ENCODE data around the gene GORASP2. TPM values are rescaled to one million over a fixed set of nuclear protein-coding genes. Genes with fewer than 3 reads are reported as not detected.

Gene GORASP2
- total RNA-seq, 2 experiments from 2014 or later: 79.2 to 81.9 TPM

DNA sequence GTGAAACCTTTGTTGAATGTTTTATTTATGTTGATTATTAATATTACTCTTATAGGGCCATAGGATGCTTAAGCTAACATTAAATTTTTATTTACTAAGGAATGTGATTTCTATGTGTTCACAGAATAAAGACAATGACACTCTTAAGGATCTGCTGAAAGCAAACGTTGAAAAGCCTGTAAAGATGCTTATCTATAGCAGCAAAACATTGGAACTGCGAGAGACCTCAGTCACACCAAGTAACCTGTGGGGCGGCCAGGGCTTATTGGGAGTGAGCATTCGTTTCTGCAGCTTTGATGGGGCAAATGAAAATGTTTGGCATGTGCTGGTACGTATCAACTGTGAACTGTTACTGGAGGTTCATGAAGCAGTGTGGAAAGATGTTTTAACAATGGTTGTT, 20.4 kb downstream of the GORASP2 start:
- ChIA-PET POLR2A (no interaction called here), CTCF (no interaction called here)

DNA sequence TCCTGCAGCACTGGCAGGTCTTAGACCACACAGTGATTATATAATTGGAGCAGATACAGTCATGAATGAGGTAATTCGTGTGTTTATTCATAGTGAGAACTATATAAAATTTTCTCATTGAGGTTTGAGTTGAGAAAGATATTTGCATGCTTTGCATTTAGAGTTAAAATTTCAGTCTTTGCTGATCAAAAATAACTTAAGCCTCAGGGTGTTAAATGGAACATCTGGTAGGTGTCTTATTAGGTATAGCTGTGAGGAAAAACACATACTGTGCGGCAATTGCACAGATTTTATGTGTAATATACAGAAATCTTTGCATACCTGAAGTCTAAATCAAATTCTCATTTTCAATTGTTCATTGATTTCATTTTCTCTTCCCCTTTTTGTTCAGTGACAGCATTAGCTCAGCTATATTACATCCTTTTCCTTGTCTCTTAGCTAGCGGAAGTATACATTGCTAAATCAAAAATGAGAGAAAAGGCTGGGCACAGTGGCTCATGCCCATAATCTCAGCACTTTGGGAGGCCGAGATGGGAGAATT, 21.2 kb downstream of the GORASP2 start:
- CTCF ChIA-PET: interaction anchor here (0.6 to 1.0 kb wide), 2 partner anchors 21 to 990 kb away, joined by 3 to 4 read pairs; partner anchors contain the start of gene GORASP2

GRCh38 chr2:170953941-170954340, 24.9 kb downstream of the GORASP2 start:
- ChIA-PET CTCF (interaction anchor here (1.4 kb wide), 1 partner anchor 19 kb away, joined by 3 read pairs; no protein-coding TSS in a partner anchor), POLR2A (no interaction called here)

More for the DNA sequence above, 21.2 kb downstream of the GORASP2 start:
- POLR2A ChIA-PET: no interaction called here

DNA sequence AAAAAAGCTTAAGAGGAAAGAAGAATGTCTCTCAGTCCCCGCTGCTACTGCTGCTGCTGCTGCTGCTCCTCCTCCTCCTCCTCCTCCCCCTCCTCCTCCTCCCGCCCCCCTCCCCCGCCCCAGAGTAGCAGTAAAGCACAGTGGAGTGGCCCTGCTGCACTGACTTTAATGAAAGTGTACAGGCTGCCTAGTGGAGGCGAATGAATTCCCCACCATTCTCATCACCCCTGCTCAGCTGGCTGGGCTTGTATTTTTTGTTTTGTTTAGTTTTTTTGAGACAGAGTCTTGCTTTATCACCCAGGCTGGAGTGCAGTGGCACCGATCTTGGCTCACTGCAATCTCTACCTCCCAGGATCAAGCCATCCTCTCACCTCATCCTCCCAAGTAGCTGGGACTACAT, 34.3 kb downstream of the GORASP2 start:
- ChIA-PET POLR2A (interaction anchor here (0.6 kb wide), 1 partner anchor 10 kb away, joined by 7 read pairs; no protein-coding TSS in a partner anchor), CTCF (interaction anchor here (2.3 kb wide), 1 partner anchor 9 kb away, joined by 5 read pairs; no protein-coding TSS in a partner anchor)

GRCh38 chr2:170965446-170966225, 36.6 kb downstream of the GORASP2 start:
- CTCF ChIA-PET: interaction anchor here (2.3 kb wide), 1 partner anchor 7 kb away, joined by 5 read pairs; no protein-coding TSS in a partner anchor
- POLR2A ChIA-PET: no interaction called here

- ChIA-PET CTCF (no interaction called here), POLR2A (no interaction called here)
Measured at GRCh38 chr2:170966648-170967396, 37.8 kb downstream of the GORASP2 start.

DNA sequence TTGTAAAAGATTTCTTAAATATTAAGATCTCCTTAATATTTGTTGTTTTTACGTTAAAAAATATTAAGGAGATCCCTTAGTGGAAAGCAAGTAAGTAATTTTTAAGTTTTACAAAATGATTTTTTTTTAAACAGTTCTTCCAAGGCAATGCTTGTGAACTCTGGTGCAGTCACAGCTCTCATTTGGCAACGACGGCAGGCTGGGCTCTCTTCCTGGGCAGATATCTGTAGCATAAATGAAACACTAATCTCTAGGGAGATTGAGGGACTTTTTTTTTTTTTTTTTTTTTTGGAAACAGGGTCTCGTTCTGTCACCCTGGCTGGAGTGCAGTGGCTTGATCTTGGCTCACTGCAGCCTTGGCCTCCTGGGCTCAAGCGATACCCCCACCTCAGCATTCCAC, 38.5 kb downstream of the GORASP2 start:
- ChIA-PET POLR2A (no interaction called here), CTCF (no interaction called here)

- POLR2A ChIA-PET: no interaction called here
Measured at GRCh38 chr2:170968205-170969003, 39.4 kb downstream of the GORASP2 start.

GRCh38 chr2:170969030-170969429, 40.0 kb downstream of the GORASP2 start:
- CTCF ChIA-PET: no interaction called here
- POLR2A ChIA-PET: no interaction called here

More at GRCh38 chr2:170968205-170969003, 39.4 kb downstream of the GORASP2 start:
- CTCF ChIA-PET: no interaction called here

DNA sequence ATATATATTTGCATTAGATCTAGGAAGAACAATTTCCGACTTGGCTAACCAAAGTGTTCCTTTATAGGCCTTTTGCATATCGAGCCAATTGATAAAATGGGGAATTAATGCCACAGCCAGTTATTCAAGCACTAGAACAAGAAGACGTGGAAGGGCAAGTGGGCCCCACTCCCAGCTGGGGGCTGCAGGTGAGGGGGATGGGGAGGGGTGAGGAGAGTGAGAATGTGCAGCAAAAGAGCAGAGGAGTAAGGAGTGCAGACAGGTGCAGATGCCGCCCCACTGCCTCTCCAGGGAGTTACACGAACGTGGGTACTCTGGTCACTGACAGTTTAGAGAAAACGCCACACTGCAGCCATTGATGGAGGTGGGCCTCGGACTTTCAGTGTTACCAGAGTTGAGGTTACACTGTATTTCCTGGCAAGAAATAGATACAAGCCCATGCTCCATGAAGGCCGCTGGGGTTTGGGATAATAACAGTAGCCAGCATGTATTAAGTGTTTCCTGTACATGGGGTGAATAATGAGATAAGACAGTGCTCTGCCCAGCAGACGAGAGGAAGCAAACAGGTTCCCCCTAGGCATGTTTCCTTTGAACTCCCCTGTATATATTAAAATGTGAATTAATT, 40.9 kb downstream of the GORASP2 start:
- POLR2A ChIA-PET: no interaction called here
- CTCF ChIA-PET: no interaction called here

GRCh38 chr2:170971071-170971470, 42.0 kb downstream of the GORASP2 start:
- CTCF ChIA-PET: interaction anchor here (0.5 kb wide), 1 partner anchor 1226 kb away, joined by 3 read pairs; no protein-coding TSS in a partner anchor
- POLR2A ChIA-PET: no interaction called here

GRCh38 chr2:170972296-170973224, 43.5 kb downstream of the GORASP2 start:
- ChIA-PET CTCF (interaction anchor here (0.6 to 1.7 kb wide), 12 partner anchors 8 to 731 kb away, joined by 3 to 8 read pairs (median 5); no protein-coding TSS in a partner anchor), POLR2A (interaction anchor here (0.6 to 1.0 kb wide), 2 partner anchors 42 to 78 kb away, joined by 4 to 5 read pairs; no protein-coding TSS in a partner anchor)

DNA sequence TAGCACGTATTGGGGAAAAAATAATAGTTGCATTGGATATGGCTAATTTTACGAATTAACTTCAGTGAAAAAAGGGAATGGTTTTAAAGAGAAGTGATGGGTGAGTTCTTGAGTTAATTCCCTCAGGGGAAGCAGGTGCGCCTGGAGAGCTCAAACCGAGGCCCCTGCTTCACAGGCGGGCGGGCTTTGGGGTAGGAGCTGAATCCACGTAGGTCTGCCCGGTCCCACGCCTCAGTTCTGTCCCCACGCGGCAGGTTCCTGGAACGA, 44.1 kb downstream of the GORASP2 start:
- CTCF ChIA-PET: interaction anchor here (0.6 to 1.7 kb wide), 8 partner anchors 9 to 532 kb away, joined by 3 to 8 read pairs (median 5); no protein-coding TSS in a partner anchor
- POLR2A ChIA-PET: interaction anchor here (1.0 kb wide), 1 partner anchor 43 kb away, joined by 4 read pairs; no protein-coding TSS in a partner anchor

GRCh38 chr2:170973492-170974303, 44.6 kb downstream of the GORASP2 start:
- ChIA-PET CTCF (interaction anchor here (0.6 to 1.7 kb wide), 11 partner anchors 9 to 532 kb away, joined by 3 to 8 read pairs (median 5); partner anchors contain the start of gene GORASP2), POLR2A (interaction anchor here (0.8 to 1.0 kb wide), 2 partner anchors 44 to 186 kb away, joined by 3 to 4 read pairs; no protein-coding TSS in a partner anchor)

GRCh38 chr2:170974304-170974993, 45.4 kb downstream of the GORASP2 start:
- CTCF ChIA-PET: interaction anchor here (0.6 to 1.1 kb wide), 6 partner anchors 45 to 846 kb away, joined by 3 to 5 read pairs (median 4); partner anchors contain the start of gene GORASP2
- POLR2A ChIA-PET: interaction anchor here (0.8 kb wide), 1 partner anchor 185 kb away, joined by 3 read pairs; no protein-coding TSS in a partner anchor
